Gastrocnemius medialis (tissue), 4 donors: ENCODE data around the gene MINDY3. TPM values are rescaled to one million over a fixed set of nuclear protein-coding genes. Genes with fewer than 3 reads are reported as not detected.

Experiments used
- ATAC-seq, 2 donors: fragments of 150-250 bp; one replicate each; pipeline ENCODE4 v1.9.1; 2016
- DNase-seq, 2 donors: peaks; one replicate each; pipeline ENCODE4 v3.0.0-alpha.2; 2019
- H3K27ac ChIP-seq, 4 donors: fragments of 200-600 bp; sonication (generic); 1 replicate in 1 of 4; 2 replicates in 3 of 4; pipeline ENCODE4 v1.5.1; 2016 to 2018; ENCODE audit warnings: mild to moderate bottlenecking in 2 of 4, moderate library complexity in 1 of 4
- H3K27me3 ChIP-seq, 3 donors: fragments of 200-600 bp; sonication (generic) in 2 of 3; 1 replicate in 1 of 3; 2 replicates in 2 of 3; pipeline versions ENCODE4 v1.5.1 to v1.6.0; 2016 to 2019; ENCODE audit warnings: mild to moderate bottlenecking in 1 of 3, moderate library complexity in 1 of 3
- H3K36me3 ChIP-seq, 2 donors: fragments of 200-600 bp; sonication (generic) in 1 of 2; one replicate each; pipeline ENCODE4 v1.5.1; 2017 to 2018
- H3K4me1 ChIP-seq, 2 donors: fragments of 200-600 bp; sonication (generic) in 1 of 2; one replicate each; pipeline ENCODE4 v1.5.1; 2016 to 2017; ENCODE audit warnings: mild to moderate bottlenecking in 2 of 2
- H3K4me3 ChIP-seq, 4 donors: fragments of 200-600 bp; sonication (generic) in 3 of 4; 1 replicate in 1 of 4; 2 replicates in 3 of 4; pipeline ENCODE4 v1.5.1; 2016 to 2019; ENCODE audit warnings: mild to moderate bottlenecking in 2 of 4
- H3K9me3 ChIP-seq, 3 donors: fragments of 200-600 bp; sonication (generic) in 2 of 3; 1 replicate in 1 of 3; 2 replicates in 2 of 3; pipeline ENCODE4 v1.5.1; 2016 to 2019
- POLR2A ChIP-seq, 2 donors: fragments of 450-650 bp; IDR thresholded peaks; one replicate each; pipeline ENCODE4 v1.6.1; 2017; ENCODE audit warnings: antibody characterized with exemption in 2 of 2, mild to moderate bottlenecking in 2 of 2, moderate library complexity in 2 of 2
- in situ Hi-C, 4 donors: fragments of 200-750 bp; cut with MboI; loops; one replicate each; pipeline versions ENCODE4 v1.15.0 to v1.8.0; 2017; ENCODE audit warnings: low sequenced_read_pairs in 4 of 4
- intact Hi-C: fragments of 100-400 bp; cut with DNase I; formaldehyde crosslinking; loops from one replicate; pipeline ENCODE4 v1.15.1; 2023; ENCODE audit warnings: low total_unique reads
- total RNA-seq, 4 donors: library from RNA; depleted of rRNA; stranded (reverse); fragments of >200 nt; gene quantifications; one replicate each; pipeline versions ENCODE4 v1.1.0 to v1.2.3, GENCODE V29; 2016
- TF ChIP-seq, protein P1 (sequence below), 5 experiments: fragments of 450-650 bp in 3 of 5; fragments of 200-600 bp in 2 of 5; sonication (generic) in 2 of 5; IDR thresholded peaks in 4 of 5; conservative IDR thresholded peaks in 1 of 5; 1 replicate in 4 of 5; 2 replicates in 1 of 5; pipeline ENCODE4 v1.5.1; 2016 to 2019; ENCODE audit warnings: antibody characterized with exemption in 5 of 5, mild to moderate bottlenecking in 3 of 5, moderate library complexity in 3 of 5

Gene MINDY3
- total RNA-seq, 4 donors from 2014 or later: 7.6 to 37.5 (median 10.8) TPM

DNA sequence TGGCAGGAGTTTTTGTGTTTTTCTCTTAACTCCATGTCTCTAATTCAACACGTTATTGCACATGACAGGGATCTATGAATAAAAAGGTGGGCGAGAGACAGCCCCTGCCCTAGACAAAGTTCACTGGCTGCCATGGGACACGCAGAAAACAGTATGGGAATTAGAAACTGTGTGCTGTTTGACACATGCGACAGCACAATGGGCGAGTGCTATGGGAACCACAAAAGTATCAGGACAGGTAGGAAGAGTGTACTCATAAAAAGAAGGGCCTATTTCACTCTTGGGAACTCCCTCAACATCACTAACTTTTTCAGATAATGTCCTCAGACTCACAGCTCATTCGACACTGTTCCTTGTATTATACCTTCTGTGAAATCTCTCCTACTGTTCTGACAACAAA, 45.7 kb downstream of the MINDY3 start:
- intact Hi-C loops: no loop called here
- no peak for TF ChIP-seq POLR2A (IDR thresholded peaks at IDR 0.05)
- TF ChIP-seq, protein P1, sequence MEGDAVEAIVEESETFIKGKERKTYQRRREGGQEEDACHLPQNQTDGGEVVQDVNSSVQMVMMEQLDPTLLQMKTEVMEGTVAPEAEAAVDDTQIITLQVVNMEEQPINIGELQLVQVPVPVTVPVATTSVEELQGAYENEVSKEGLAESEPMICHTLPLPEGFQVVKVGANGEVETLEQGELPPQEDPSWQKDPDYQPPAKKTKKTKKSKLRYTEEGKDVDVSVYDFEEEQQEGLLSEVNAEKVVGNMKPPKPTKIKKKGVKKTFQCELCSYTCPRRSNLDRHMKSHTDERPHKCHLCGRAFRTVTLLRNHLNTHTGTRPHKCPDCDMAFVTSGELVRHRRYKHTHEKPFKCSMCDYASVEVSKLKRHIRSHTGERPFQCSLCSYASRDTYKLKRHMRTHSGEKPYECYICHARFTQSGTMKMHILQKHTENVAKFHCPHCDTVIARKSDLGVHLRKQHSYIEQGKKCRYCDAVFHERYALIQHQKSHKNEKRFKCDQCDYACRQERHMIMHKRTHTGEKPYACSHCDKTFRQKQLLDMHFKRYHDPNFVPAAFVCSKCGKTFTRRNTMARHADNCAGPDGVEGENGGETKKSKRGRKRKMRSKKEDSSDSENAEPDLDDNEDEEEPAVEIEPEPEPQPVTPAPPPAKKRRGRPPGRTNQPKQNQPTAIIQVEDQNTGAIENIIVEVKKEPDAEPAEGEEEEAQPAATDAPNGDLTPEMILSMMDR (IDR thresholded peaks at IDR 0.05 in 4 of 5, conservative IDR thresholded peaks at IDR 0.05 in 1 of 5): no peak
- Histone ChIP-seq H3K4me1 (peaks cover 19 to 20% of the 10 kb centered on the region in 2 donors), H3K9me3 (no peaks in the 10 kb centered on the region), H3K27ac (no peak overlapping the region), H3K36me3 (no peaks in the 10 kb centered on the region), H3K4me3 (no peak overlapping the region), H3K27me3 (no peaks in the 10 kb centered on the region)
- in situ Hi-C loops: loop anchor here in 1 of 4 donors (25.0 kb wide), 1 partner anchor 377 kb away; no protein-coding TSS in a partner anchor
- ATAC-seq (no peak), DNase-seq (no peak)

DNA sequence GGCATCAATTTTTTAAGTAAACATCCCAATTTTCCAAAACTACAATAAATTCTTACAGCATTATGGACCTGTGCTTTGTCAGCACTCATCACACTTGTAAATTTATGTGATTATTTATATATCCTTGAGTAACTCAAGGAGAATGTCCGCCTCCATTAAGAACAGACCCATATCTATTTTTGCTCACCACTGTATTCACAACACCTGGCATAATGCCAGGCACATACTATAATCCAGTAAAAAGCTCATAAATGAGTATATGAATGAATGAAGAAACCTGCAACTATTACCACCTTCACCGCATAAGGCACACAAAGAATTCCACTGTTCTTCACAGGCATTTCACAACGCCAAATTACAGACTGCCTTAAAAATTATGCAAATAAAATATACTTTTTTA, 46.9 kb downstream of the MINDY3 start:
- in situ Hi-C loops: loop anchor here in 1 of 4 donors (25.0 kb wide), 1 partner anchor 376 kb away; no protein-coding TSS in a partner anchor
- ATAC-seq: peak; percentile 71 to 72
- intact Hi-C loops: no loop called here

DNA sequence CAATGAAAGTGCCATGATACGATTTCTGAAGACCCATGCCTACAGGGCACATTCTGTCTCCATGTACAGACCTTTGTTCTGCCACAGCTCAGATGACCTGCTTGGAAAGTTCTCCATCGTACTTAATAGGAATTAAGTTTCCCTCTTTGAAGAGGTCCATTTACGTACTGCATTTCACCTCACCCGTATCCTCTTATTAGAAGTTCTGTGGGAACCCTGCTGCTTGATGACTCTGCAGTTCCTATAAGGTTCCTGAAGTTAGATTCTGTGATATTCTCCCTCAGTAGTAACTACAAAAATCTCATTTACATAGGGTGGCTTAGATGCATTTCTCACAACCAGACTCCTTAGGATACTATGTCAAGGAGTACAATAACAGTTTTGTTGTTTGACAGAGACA, 50.9 kb downstream of the MINDY3 start:
- peak; percentile 79 to 81 for ATAC-seq
- DNase-seq: peak in 1 of 2 donors; percentile 21
- Histone ChIP-seq H3K4me1 (peaks cover 34 to 56% of the 10 kb centered on the region in 2 donors), H3K36me3 (no peaks in the 10 kb centered on the region), H3K9me3 (no peaks in the 10 kb centered on the region), H3K27ac (peak overlapping the region in 3 of 4 donors; percentile 26 to 80 (median 30)), H3K4me3 (peak overlapping the region in 2 of 4 donors; percentile 21 to 31), H3K27me3 (no peaks in the 10 kb centered on the region)
- TF ChIP-seq, protein P1 (IDR thresholded peaks at IDR 0.05 in 4 of 5, conservative IDR thresholded peaks at IDR 0.05 in 1 of 5): no peak
- TF ChIP-seq POLR2A (IDR thresholded peaks at IDR 0.05): no peak
- in situ Hi-C loops: loop anchor here in 1 of 4 donors (25.0 kb wide), 1 partner anchor 372 kb away; no protein-coding TSS in a partner anchor
- intact Hi-C loops: no loop called here

More for the DNA sequence above, 46.9 kb downstream of the MINDY3 start:
- no peak for DNase-seq
- Histone ChIP-seq H3K27me3 (no peaks in the 10 kb centered on the region), H3K36me3 (no peaks in the 10 kb centered on the region), H3K4me3 (no peak overlapping the region), H3K4me1 (peaks cover 27 to 29% of the 10 kb centered on the region in 2 donors), H3K27ac (peak overlapping the region in 1 of 4 donors; percentile 71), H3K9me3 (no peaks in the 10 kb centered on the region)
- TF ChIP-seq, protein P1 (IDR thresholded peaks at IDR 0.05 in 4 of 5, conservative IDR thresholded peaks at IDR 0.05 in 1 of 5): no peak
- no peak for TF ChIP-seq POLR2A (IDR thresholded peaks at IDR 0.05)

DNA sequence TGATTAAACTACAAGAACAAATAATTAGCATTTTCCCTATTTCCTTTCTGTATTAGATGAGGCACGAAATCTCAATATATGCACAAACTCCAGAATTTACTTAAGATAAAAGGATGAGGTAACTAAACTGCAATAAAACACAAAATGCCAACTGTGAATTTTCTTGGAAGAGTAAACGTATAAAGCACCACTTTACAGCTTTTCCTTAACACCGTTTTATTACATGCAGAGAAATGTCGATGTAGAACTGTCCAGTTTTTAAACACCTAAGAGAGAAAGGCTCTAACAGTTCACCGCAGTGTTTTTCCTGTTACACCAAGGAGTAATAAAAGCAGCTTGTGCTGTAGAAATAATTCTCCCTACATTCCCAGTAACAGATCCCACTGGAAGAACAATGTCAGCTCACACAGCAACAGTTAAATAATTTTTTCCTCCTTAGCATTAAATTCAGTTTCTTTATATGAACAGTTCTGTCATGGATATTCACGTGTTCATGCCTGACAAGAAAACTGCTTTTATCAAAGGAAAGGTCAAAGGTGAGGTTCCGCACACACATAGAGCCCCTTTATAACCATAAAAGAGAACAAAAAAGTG, 52.0 kb downstream of the MINDY3 start:
- ATAC-seq (no peak), DNase-seq (no peak)
- in situ Hi-C loops: loop anchor here in 1 of 4 donors (25.0 kb wide), 1 partner anchor 371 kb away; no protein-coding TSS in a partner anchor
- peaks cover 34 to 53% of the 10 kb centered on the region in 2 donors for H3K4me1 ChIP-seq
- H3K27me3 ChIP-seq: no peaks in the 10 kb centered on the region
- TF ChIP-seq, protein P1 (IDR thresholded peaks at IDR 0.05 in 4 of 5, conservative IDR thresholded peaks at IDR 0.05 in 1 of 5): no peak
- no peak for TF ChIP-seq POLR2A (IDR thresholded peaks at IDR 0.05)
- H3K27ac ChIP-seq: peak overlapping the region in 3 of 4 donors; percentile 26 to 80 (median 30)
- peak overlapping the region in 2 of 4 donors; percentile 21 to 31 for H3K4me3 ChIP-seq
- H3K36me3 ChIP-seq: no peaks in the 10 kb centered on the region
- H3K9me3 ChIP-seq: no peaks in the 10 kb centered on the region
- intact Hi-C loops: no loop called here
